ENCODE results near the gene SCRN1.

DNA sequence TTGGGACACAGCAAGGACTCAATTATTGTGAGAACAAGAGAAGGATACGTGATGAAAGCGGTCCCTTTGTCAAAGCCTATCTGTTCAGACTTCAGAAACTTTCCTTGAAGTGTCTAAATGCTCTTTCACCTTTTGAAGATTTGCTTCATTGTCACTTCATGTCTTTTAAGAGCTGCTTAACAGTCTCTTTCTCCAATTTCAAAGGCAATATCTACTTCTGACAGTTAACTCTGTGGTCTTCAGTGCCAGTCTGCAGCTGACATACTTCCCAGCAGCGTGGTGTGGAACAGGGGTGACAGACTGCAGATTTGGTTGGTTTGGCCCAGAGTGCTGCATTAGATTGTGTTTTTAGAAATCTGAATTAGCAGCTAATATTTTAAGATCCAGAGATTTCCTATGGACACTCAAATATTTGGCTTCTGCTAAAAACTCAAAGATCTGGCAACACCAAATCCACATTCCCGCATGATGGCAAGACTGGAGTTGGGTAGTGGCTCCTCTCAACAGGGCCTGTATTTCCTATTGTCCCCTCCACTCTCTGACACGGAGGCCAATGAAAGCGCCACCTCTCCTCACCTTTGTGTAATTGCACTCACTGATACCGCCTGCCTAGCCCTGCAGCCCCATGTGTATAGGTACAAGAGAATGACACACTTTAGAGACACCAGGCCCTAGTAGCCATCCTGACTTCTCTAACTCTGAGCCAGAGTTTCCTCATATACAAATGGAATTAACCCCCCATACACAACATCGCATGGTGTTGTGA, 11.5 kb downstream of the SCRN1 start:
- TF ChIP-seq, protein P1, sequence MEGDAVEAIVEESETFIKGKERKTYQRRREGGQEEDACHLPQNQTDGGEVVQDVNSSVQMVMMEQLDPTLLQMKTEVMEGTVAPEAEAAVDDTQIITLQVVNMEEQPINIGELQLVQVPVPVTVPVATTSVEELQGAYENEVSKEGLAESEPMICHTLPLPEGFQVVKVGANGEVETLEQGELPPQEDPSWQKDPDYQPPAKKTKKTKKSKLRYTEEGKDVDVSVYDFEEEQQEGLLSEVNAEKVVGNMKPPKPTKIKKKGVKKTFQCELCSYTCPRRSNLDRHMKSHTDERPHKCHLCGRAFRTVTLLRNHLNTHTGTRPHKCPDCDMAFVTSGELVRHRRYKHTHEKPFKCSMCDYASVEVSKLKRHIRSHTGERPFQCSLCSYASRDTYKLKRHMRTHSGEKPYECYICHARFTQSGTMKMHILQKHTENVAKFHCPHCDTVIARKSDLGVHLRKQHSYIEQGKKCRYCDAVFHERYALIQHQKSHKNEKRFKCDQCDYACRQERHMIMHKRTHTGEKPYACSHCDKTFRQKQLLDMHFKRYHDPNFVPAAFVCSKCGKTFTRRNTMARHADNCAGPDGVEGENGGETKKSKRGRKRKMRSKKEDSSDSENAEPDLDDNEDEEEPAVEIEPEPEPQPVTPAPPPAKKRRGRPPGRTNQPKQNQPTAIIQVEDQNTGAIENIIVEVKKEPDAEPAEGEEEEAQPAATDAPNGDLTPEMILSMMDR (IDR thresholded peaks at IDR 0.05) = no peak
- no peak for TF ChIP-seq POLR2A (IDR thresholded peaks at IDR 0.05)
